ENCODE measurements around the gene MYO3B. TPM values are rescaled to one million over a fixed set of nuclear protein-coding genes. Genes with fewer than 3 reads are reported as not detected.

MYO3B gene
- total RNA-seq, 1 donor from 2014 or later = not detected

DNA sequence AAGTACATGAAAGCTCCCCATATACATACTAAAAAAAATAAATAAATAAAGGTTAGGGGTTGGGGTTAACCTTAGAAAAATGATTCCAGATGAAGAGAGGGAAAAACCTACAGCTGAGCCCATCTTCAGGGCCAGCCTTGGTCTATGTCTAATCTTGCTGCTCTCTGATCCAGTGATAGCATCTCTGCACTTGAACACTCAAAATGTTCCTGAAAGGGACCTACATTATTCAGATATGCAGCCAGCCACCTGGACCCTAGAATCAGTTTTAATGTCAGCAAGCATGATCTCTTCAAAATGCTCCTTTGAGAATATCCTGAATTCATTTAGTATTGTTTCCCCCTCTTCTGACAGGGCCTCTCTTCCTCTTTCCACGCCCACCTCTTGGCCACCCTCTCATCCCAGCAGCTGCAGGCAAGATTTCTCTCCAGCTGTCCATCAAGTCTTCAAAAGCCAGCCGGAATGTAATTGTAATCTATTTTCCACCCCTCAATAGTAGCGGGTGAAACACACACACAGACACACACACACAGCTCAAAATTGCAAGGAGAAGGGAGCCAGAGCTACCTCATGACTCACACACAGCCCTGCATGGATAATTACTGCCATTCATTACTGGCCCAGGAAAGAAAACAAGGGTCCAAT lies 135.5 kb downstream of the MYO3B start:
- no peaks in the 10 kb centered on the region for H3K9me3 Mint-ChIP-seq
- no peaks in the 10 kb centered on the region for H3K4me1 Mint-ChIP-seq
- H3K27me3 Mint-ChIP-seq = peaks cover 4% of the 10 kb centered on the region
- DNase-seq (no peak), ATAC-seq (ENCODE audit: low read depth) (no peak)
- H3K36me3 Mint-ChIP-seq (ENCODE audit: low read depth) = no peaks in the 10 kb centered on the region
- intact Hi-C loops (cut with micrococcal nuclease) = no loop called here
- H3K4me3 Mint-ChIP-seq = no peak overlapping the region
- POLR2A ChIA-PET = no interaction called here
- TF ChIP-seq, protein P1, sequence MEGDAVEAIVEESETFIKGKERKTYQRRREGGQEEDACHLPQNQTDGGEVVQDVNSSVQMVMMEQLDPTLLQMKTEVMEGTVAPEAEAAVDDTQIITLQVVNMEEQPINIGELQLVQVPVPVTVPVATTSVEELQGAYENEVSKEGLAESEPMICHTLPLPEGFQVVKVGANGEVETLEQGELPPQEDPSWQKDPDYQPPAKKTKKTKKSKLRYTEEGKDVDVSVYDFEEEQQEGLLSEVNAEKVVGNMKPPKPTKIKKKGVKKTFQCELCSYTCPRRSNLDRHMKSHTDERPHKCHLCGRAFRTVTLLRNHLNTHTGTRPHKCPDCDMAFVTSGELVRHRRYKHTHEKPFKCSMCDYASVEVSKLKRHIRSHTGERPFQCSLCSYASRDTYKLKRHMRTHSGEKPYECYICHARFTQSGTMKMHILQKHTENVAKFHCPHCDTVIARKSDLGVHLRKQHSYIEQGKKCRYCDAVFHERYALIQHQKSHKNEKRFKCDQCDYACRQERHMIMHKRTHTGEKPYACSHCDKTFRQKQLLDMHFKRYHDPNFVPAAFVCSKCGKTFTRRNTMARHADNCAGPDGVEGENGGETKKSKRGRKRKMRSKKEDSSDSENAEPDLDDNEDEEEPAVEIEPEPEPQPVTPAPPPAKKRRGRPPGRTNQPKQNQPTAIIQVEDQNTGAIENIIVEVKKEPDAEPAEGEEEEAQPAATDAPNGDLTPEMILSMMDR (IDR thresholded peaks at IDR 0.05) = no peak
- no peak overlapping the region for H3K27ac Mint-ChIP-seq
- CTCF ChIA-PET = no interaction called here

DNA sequence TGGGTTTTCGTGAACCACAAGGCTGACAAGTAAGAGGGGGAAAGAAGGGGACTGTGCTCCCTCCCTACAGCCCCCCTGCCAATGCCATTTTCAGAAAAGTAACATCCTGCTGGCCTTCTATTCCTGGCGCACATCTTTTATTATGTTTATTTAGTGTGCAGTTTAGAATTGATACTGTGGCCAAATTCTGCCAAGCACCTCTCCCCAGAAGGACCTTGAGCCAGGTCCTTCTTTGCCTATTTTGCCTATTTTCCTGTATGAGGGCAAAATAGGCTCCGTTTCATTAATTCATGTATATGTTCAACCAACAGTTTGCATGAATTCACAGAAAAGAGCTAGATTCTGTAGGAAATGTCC lies 136.0 kb downstream of the MYO3B start:
- Mint-ChIP-seq H3K4me1 (no peaks in the 10 kb centered on the region), H3K9me3 (no peaks in the 10 kb centered on the region), H3K27me3 (peaks cover 4% of the 10 kb centered on the region), H3K27ac (no peak overlapping the region), H3K36me3 (ENCODE audit: low read depth) (no peaks in the 10 kb centered on the region), H3K4me3 (no peak overlapping the region)
- intact Hi-C loops (cut with micrococcal nuclease) = no loop called here
- no peak for ATAC-seq (ENCODE audit: low read depth)
- ChIA-PET CTCF (no interaction called here), POLR2A (no interaction called here)
- TF ChIP-seq, protein P1 (IDR thresholded peaks at IDR 0.05) = no peak
- no peak for DNase-seq

GRCh38 chr2:170314744-170315447 lies 136.9 kb downstream of the MYO3B start:
- no peak overlapping the region for H3K27ac Mint-ChIP-seq
- ATAC-seq (ENCODE audit: low read depth) (no peak), DNase-seq (no peak)
- no peaks in the 10 kb centered on the region for H3K4me1 Mint-ChIP-seq
- intact Hi-C loops (cut with micrococcal nuclease) = no loop called here
- H3K9me3 Mint-ChIP-seq = peaks cover 5% of the 10 kb centered on the region
- H3K27me3 Mint-ChIP-seq = peaks cover 4% of the 10 kb centered on the region
- no peaks in the 10 kb centered on the region for H3K36me3 Mint-ChIP-seq (ENCODE audit: low read depth)
- POLR2A ChIA-PET = no interaction called here
- CTCF ChIA-PET = no interaction called here
- H3K4me3 Mint-ChIP-seq = no peak overlapping the region
- TF ChIP-seq, protein P1 (IDR thresholded peaks at IDR 0.05) = no peak

DNA sequence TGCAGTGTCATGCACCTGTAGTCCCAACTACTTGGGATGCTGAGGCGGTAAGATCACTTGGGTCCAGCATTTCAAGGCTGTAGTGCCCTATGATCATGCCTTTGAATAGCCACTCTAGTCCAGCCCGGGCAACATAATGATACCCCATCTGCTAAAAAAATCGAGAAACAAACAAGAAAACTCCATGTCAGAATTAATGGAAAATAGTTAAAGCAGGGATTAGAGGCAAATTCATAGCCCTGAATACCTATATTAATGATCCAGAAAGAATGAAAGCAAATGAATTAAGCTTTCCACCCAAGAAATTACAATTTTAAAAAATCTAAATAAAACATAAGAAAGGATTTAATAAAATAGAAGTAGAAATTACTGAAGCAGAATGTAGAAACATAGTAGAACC lies 143.0 kb downstream of the MYO3B start:
- Mint-ChIP-seq H3K27ac (no peak overlapping the region), H3K4me1 (no peaks in the 10 kb centered on the region), H3K27me3 (peaks cover 4% of the 10 kb centered on the region), H3K9me3 (peaks cover 10% of the 10 kb centered on the region), H3K36me3 (ENCODE audit: low read depth) (no peaks in the 10 kb centered on the region), H3K4me3 (no peak overlapping the region)
- intact Hi-C loops (cut with micrococcal nuclease) = no loop called here
- DNase-seq (no peak), ATAC-seq (ENCODE audit: low read depth) (no peak)
- ChIA-PET POLR2A (no interaction called here), CTCF (no interaction called here)
- TF ChIP-seq, protein P1 (IDR thresholded peaks at IDR 0.05) = no peak

DNA sequence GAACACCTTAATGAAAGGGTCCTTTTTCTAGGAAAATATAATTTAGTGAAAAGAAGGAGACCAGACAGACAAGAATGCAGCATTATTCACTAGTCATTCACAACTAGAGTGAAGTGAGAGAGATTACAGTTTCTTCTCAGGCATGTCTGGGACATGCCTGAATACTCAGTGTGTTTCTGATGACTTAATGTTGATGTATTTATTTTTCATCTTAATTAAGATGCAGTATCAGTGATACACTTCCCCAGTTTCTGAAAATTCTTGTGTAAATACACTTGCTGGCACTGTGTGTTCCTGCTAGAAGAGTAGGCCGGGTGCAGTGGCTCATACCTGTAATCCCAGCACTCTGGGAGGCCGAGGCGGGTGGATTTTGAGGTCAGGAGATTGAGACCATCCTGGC lies 143.6 kb downstream of the MYO3B start:
- no peak for DNase-seq
- ATAC-seq (ENCODE audit: low read depth) = no peak
- no peaks in the 10 kb centered on the region for H3K4me1 Mint-ChIP-seq
- H3K36me3 Mint-ChIP-seq (ENCODE audit: low read depth) = no peaks in the 10 kb centered on the region
- H3K4me3 Mint-ChIP-seq = no peak overlapping the region
- intact Hi-C loops (cut with micrococcal nuclease) = no loop called here
- H3K27ac Mint-ChIP-seq = no peak overlapping the region
- POLR2A ChIA-PET = no interaction called here
- TF ChIP-seq, protein P1 (IDR thresholded peaks at IDR 0.05) = no peak
- H3K9me3 Mint-ChIP-seq = peaks cover 10% of the 10 kb centered on the region
- H3K27me3 Mint-ChIP-seq = peaks cover 4% of the 10 kb centered on the region
- CTCF ChIA-PET = no interaction called here

All from activated B cell treated with CpG ODN at 0.5 μM for 24 hours (primary cell).